Measurements from ENCODE around the gene CARNS1.

DNA sequence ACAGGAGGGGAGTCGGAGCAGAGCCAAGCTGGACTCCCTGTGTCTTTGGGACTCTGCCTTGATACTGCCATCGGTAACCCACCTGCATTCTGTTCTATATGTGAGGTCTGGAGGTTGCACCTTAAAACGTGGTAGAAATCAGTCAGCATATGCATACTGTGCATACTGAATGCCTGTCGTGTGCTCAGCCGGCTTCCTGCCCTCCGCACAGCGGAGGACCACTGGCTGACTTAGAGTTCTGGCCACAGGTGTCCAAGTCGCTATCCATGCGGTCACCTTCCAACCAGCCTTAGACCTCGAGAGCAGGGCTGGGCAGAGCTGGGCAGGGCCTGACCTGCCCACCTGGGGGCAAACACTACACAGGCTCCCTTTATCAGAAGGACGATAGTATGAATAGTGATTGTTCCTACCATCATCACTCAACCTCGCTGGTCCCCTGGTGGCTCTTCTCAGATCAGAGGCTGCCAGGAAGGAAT, 7.8 kb upstream of the CARNS1 start:
- TF ChIP-seq, protein P1, sequence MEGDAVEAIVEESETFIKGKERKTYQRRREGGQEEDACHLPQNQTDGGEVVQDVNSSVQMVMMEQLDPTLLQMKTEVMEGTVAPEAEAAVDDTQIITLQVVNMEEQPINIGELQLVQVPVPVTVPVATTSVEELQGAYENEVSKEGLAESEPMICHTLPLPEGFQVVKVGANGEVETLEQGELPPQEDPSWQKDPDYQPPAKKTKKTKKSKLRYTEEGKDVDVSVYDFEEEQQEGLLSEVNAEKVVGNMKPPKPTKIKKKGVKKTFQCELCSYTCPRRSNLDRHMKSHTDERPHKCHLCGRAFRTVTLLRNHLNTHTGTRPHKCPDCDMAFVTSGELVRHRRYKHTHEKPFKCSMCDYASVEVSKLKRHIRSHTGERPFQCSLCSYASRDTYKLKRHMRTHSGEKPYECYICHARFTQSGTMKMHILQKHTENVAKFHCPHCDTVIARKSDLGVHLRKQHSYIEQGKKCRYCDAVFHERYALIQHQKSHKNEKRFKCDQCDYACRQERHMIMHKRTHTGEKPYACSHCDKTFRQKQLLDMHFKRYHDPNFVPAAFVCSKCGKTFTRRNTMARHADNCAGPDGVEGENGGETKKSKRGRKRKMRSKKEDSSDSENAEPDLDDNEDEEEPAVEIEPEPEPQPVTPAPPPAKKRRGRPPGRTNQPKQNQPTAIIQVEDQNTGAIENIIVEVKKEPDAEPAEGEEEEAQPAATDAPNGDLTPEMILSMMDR (IDR thresholded peaks at IDR 0.05; ENCODE audit: insufficient read depth, low read depth, low read length), result no peak
- no peak for TF ChIP-seq EZH2 (IDR thresholded peaks at IDR 0.05; ENCODE audit: insufficient read depth, low read length)

Measured in astrocyte (in vitro differentiated cells and primary cell).